ENCODE measurements around the gene PKDREJ.
"Not testable (repeated sequence)": the region's sequence is repeated elsewhere in the genome, so short reads cannot be mapped to it uniquely, and the experiment has no call there.

The PKDREJ gene, protein sequence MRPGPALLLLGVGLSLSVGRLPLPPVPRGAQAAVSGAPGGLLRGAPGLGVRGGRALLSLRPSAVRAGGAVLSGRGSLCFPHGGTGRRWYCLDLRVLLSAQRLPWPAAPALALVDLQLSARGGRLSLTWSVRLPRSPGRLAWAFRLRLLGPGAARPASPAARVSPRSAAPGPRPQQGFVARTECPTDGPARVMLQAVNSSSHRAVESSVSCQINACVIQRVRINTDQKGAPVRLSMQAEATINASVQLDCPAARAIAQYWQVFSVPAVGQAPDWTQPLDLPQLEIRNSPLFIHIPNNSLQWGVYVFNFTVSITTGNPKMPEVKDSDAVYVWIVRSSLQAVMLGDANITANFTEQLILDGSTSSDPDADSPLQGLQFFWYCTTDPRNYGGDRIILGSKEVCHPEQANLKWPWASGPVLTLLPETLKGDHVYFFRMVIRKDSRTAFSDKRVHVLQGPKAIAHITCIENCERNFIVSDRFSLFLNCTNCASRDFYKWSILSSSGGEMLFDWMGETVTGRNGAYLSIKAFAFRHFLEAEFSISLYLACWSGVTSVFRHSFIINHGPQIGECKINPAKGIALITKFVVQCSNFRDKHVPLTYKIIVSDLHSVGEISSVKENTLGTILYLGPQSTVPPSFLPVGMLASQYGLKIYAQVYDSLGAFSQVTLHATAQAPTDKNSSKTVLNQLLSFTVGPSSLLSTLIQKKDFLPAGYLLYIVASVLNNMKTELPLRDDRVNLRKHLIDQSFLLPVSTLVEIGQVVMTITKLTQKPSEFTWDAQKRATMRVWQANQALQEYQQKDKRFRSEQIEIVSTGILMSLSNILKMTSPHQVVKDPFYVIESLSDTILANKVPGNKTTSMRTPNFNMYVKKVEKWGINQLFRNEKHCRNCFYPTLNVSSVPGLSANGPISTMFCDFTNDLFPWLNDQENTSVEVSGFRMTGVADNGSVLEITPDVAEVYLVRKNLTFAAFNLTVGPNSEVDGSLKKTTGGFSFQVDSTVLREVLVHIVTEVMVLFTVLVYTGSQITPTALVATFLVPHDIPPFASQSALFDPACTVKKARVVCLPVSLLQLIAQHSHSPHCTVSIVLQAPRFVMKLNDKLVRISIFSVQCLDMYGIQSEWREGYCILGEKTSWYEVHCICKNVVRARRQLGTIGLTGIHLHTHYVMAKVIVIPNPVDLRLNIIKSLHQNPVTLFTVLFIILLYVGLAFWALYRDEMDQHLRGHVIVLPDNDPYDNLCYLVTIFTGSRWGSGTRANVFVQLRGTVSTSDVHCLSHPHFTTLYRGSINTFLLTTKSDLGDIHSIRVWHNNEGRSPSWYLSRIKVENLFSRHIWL (N-terminal part only)

GRCh38 chr22:46263216-46263590 lies at the start of gene PKDREJ:
TSS of gene PKDREJ (minus strand) at chr22:46263343. CDS start at chr22:46263322, 21 bp downstream.
- H3K4me3 ChIP-seq (ENCODE audit: low read depth, low read length) = no peak within 1 kb of the TSS
- no peak for DNase-seq (ENCODE audit: low read depth)
- TF ChIP-seq, protein P1, sequence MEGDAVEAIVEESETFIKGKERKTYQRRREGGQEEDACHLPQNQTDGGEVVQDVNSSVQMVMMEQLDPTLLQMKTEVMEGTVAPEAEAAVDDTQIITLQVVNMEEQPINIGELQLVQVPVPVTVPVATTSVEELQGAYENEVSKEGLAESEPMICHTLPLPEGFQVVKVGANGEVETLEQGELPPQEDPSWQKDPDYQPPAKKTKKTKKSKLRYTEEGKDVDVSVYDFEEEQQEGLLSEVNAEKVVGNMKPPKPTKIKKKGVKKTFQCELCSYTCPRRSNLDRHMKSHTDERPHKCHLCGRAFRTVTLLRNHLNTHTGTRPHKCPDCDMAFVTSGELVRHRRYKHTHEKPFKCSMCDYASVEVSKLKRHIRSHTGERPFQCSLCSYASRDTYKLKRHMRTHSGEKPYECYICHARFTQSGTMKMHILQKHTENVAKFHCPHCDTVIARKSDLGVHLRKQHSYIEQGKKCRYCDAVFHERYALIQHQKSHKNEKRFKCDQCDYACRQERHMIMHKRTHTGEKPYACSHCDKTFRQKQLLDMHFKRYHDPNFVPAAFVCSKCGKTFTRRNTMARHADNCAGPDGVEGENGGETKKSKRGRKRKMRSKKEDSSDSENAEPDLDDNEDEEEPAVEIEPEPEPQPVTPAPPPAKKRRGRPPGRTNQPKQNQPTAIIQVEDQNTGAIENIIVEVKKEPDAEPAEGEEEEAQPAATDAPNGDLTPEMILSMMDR (conservative IDR thresholded peaks at IDR 0.05; ENCODE audit: low read depth, low read length) = no peak

DNA sequence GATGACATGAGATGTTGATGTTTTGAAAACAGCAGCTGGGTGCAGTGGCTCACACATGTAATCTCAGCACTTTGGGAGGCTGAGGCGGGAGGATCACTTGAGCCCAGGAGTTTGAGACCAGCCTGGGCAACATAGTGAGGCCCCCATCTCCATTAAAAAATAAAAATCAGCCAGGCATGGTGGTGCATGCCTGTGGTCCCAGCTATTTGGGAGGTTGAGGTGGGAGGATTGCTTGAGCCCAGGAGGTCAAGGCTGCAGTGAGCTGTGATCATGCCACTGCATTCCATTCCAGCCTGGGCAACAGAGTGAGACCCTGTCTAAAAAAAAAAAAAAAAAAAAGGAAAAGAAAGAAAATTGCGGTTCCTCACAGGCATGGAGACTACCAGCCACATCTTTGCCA lies 49.7 kb upstream of the PKDREJ start:
- not testable (repeated sequence) for DNase-seq (ENCODE audit: low read depth); H3K4me3 ChIP-seq (ENCODE audit: low read depth, low read length)

DNA sequence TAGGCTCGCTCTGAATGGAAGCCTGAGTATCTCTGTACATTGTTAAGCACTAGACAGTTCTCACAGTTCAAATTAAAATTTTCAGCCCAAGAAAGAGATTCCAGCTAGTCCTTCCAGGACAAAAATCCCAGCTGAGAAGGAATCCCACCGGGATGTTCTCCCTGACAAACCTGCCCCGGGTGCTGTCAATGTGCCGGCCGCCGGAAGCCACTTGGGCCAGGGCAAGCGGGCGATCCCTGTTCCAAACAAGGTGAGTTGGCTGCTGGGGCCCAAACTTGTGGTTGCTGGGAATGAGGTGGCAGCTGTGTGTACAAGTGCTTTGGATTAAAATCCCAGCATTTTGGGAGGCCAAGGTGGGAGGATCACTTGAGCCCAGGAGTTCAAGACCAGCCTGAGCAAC lies 48.9 kb upstream of the PKDREJ start:
- TF ChIP-seq, protein P1 (conservative IDR thresholded peaks at IDR 0.05; ENCODE audit: low read depth, low read length) = no peak
- no peak overlapping the region for H3K4me3 ChIP-seq (ENCODE audit: low read depth, low read length)
- DNase-seq (ENCODE audit: low read depth) = no peak

- DNase-seq (ENCODE audit: low read depth) = no peak
- TF ChIP-seq, protein P1 (conservative IDR thresholded peaks at IDR 0.05; ENCODE audit: low read depth, low read length) = no peak
- no peak overlapping the region for H3K4me3 ChIP-seq (ENCODE audit: low read depth, low read length)
These were observed 46.5 kb upstream of the PKDREJ start for GRCh38 chr22:46309526-46310085.

DNA sequence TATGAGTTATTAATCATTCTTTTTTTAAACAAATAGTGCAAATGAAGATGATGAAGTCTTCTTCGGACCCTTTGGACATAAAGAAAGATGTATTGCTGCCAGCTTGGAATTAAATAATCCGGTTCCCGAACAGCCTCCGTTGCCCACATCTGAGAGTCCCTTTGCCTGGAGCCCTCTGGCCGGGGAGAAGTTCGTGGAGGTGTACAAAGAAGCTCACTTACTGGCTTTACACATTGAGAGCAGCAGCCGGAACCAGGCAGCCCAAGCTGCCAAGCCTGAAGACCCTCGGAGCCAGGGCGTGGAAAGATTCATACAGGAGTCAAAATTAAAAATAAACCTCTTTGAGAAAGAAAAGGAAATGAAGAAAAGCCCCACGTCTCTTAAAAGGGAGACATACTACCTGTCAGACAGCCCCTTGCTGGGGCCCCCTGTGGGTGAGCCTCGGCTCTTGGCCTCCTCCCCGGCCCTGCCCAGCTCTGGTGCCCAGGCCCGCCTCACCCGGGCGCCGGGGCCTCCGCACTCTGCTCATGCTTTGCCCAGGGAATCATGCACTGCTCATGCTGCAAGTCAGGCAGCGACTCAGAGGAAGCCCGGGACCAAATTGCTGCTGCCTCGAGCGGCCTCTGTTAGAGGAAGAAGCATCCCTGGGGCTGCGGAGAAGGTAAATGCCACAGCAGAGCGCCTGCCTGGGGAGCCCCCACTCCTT lies 45.3 kb upstream of the PKDREJ start:
- no peak overlapping the region for H3K4me3 ChIP-seq (ENCODE audit: low read depth, low read length)
- TF ChIP-seq, protein P1 (conservative IDR thresholded peaks at IDR 0.05; ENCODE audit: low read depth, low read length) = no peak
- DNase-seq (ENCODE audit: low read depth) = no peak

DNA sequence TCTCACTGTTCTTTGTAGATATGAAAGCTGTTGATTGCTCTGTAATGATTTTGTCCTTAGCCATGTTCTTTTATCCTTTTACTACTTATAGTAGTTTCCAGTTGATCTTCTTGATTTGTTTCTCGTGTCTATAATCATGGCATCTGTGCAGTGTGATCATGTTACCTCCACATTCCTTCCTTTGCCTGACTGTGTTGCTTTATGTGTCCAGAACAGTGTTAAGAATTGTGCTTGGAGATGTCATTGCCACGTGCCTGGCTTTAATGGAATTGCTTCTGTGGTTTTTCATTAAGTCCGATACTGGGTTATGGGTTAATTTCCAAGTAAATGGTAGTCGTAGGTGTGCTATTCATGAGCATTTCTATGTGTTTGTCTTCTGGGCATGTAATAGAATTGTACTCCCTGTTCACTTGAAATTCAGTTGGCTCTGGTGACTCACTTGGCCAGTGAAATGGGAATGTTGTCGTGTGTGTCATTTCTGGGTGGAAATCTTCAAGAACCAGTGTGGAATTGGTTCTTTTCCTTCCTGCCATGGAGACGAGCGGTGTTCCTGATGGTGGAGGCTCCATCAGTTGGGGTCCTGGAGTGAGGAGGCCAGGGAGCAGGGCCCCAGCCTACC lies 40.3 kb upstream of the PKDREJ start:
- no peak overlapping the region for H3K4me3 ChIP-seq (ENCODE audit: low read depth, low read length)
- DNase-seq (ENCODE audit: low read depth) = peak; percentile 24
- TF ChIP-seq, protein P1 (conservative IDR thresholded peaks at IDR 0.05; ENCODE audit: low read depth, low read length) = no peak

Measured in choroid plexus epithelial cell (primary cell).